NCI-H1048 (cell line): ENCODE measurements around the gene LOXL1.
A peak's percentile ranks its signal among the peaks of the same experiment; 100 is the strongest.

ENCODE experiments used
- DNase-seq: peaks from one replicate; lab custom pipeline; 2025; lab: John Stamatoyannopoulos, UW

The LOXL1 gene

GRCh38 chr15:73899197-73900094 lies 26.8 kb upstream of the LOXL1 start:
- DNase-seq: no peak

DNA sequence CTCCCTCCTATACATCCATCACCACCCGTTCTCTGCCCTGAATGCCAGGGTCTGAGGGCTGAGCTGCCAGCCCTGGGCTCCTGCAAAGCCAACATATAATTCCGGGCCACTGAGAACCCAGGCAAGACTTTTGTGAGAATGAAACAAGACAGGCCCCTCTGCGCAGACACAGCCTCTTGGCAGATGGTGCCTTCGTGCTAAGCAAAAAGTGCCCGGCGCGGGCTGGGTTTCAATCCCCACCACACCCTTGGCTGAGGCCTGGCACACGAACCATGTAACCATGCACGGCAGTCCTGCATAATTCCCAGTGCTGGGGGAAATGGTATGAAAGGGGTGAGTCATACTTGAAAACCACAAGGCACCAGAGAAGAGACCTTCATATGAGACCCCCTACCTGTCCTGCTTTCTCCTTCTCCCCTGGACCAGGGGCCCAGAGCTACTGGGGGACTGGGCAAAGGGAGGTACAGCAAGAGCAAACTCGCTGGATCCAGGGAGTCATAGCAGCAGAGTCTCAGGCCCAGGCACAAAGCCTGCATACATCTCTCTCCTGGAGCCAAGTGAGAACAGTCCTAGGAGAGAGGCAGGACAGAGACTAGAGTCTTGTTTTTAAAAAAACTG lies 26.1 kb upstream of the LOXL1 start:
- no peak for DNase-seq

- DNase-seq: no peak
Measured at GRCh38 chr15:73901126-73901810, 25.0 kb upstream of the LOXL1 start.

GRCh38 chr15:73902121-73903020 lies 23.9 kb upstream of the LOXL1 start:
- no peak for DNase-seq

- DNase-seq: no peak
Measured at GRCh38 chr15:73904026-73904815, 22.0 kb upstream of the LOXL1 start.

DNA sequence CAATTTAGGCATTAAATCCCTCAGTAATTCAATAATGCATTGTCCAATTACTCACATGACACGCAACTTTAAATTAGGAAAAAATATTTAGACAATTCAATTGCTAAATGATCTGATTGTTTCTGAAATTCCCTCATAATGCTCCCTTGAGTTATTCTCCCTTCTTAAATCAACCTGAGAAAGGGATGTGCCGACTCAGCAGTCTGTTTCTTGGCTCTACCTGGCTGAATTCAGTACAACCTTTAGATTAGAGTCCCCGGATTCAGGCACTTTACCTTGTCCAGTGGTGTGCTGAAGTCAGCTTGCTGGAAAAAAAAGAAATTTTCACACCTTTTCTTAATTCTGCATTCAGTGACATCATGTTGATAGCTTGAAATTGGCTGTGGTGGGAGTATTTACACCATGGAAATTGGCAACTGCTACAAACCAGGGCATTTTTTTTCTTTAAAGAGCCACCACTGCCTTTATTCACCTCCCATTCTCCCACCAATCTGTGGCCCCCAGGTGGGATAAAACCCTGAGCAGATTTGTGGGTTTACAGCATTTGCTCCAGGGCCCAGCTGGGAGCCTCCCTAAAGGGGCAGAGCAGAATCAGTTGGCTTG lies 20.9 kb upstream of the LOXL1 start:
- no peak for DNase-seq

- DNase-seq: no peak
Measured at GRCh38 chr15:73906346-73907034, 19.8 kb upstream of the LOXL1 start.

GRCh38 chr15:73907035-73907408 lies 19.2 kb upstream of the LOXL1 start:
- no peak for DNase-seq

DNA sequence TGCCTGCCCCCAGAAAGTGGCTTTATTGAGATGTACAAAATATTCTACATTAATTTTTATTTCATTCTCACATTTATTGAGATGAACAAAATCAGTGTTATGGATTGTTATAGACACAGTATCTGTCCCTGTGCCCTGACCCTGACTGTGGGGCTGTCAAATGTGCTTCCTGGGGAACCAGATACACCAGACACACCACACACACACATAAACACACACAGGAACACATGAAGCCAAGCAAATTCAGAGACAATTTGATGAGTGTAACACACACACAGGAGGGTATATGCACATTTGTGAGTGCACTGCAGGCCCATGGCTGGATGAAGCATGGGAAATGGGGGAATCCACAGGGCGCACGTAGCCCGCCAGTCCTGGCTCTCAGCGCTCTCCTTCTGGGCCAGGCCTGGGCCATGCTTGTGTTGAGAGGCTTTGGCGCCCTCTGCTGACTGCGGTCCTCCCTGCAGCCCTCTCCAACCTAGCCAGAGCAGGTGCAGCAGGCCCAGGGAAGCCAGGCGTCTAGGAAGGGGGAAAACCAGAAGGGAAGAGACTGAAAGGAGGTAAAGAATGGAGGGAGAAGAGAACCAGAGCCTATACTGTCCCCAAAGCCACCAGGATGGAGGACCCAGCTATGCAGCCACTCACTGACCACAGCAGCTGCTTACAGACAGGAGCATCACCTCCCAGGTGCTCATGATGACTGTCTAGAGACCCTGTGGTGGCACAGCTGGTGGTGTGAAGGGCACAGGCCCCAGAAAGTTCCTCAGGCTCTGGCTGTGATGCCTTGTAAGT lies 18.0 kb upstream of the LOXL1 start:
- DNase-seq: peak; percentile 39

DNA sequence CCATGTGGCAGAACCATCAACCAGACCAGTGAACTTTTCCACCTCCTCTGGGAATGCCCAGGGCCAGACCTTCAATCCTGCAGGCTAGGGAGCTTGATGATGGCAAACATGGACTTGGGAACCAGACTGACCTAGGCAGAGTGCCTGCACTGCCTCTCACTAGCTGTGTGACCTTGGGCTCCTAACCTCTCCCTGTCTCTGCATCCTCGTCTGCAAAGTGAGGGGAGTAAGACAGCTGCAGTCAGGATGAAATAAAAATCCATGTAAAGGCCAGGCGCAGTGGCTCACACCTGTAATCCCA lies 17.5 kb upstream of the LOXL1 start:
- no peak for DNase-seq

GRCh38 chr15:73909651-73910050 lies 16.6 kb upstream of the LOXL1 start:
- no peak for DNase-seq

GRCh38 chr15:73910522-73911303 lies 15.5 kb upstream of the LOXL1 start:
- no peak for DNase-seq

DNA sequence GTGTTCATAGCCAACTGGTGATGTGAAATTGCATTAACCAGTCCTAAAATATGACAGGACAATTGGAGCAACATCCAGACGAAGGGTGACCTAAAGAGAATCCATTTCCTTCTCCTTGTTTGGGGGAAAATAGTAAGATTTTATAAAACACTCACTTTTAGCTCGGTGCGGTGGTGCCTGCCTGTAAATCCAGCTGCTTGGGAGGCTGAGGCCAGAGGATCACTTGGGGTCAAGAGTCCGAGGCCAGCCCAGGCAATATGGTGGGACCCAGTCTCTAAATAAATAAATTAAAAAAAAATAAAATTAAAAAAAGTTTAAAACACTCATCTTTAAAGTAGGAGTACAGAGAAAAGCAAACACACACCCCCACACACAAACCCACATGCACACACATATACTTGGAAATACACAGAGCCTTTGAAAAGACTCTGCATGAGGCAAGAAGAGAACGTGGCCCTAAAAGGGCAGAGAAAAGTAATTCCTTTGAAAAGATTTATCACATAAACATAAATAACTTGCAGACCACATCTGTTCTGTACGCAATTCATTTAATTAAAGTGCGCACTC lies 14.1 kb upstream of the LOXL1 start:
- no peak for DNase-seq

- no peak for DNase-seq
Measured at GRCh38 chr15:73914145-73914544, 12.1 kb upstream of the LOXL1 start.

DNA sequence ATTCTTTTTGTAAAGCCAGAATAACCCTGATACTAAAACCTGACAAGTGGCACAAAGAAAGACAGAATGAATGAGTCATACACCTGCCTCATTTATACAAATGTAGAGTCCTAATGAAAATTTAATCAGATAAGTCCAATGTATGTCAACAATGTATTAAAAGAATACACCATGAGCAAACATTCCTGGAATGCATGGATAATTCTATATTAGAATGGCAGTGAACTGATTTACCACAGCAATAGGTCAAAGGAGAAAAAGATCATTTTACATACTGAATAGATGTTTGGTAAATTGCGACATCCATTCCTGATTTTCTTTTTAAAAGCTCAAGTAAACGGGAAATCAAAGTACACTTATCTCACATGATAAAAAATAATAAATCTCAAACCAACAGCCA lies 11.2 kb upstream of the LOXL1 start:
- DNase-seq: no peak

GRCh38 chr15:73918784-73919183 lies 7.5 kb upstream of the LOXL1 start:
- DNase-seq: no peak

- no peak for DNase-seq
Measured at GRCh38 chr15:73919706-73920105, 6.6 kb upstream of the LOXL1 start.

GRCh38 chr15:73921254-73921925 lies 4.9 kb upstream of the LOXL1 start:
- DNase-seq: no peak
